ENCODE results near the gene TOLLIP.

GRCh38 chr11:1290052-1291040 lies 19.1 kb downstream of the TOLLIP start:
- TF ChIP-seq CTCF (IDR thresholded peaks at IDR 0.05; ENCODE audit: control extremely low read depth in 1 of 3, insufficient read depth in 1 of 3, low read depth in 1 of 3, low read length in 3 of 3) (no peak), POLR2A (IDR thresholded peaks at IDR 0.05; ENCODE audit: control extremely low read depth in 1 of 2, low read depth in 2 of 2, low read length in 2 of 2) (no peak), PHF8 (conservative IDR thresholded peaks at IDR 0.05; ENCODE audit: low read depth, low read length) (no peak), USF2 (IDR thresholded peaks at IDR 0.05; ENCODE audit: low read length) (no peak), ZNF274 (IDR thresholded peaks at IDR 0.05; ENCODE audit: borderline replicate concordance, extremely low read depth, low read length) (no peak), MAFK (IDR thresholded peaks at IDR 0.05; ENCODE audit: low read depth, low read length) (no peak), GABPA (IDR thresholded peaks at IDR 0.05; ENCODE audit: borderline replicate concordance, insufficient read depth, low read length) (no peak), ATF3 (IDR thresholded peaks at IDR 0.05; ENCODE audit: insufficient read depth, low read depth, low read length) (no peak), EP300 (IDR thresholded peaks at IDR 0.05; ENCODE audit: borderline replicate concordance in 1 of 2, low read depth in 2 of 2, low read length in 2 of 2) (no peak), CBX5 (IDR thresholded peaks at IDR 0.05; ENCODE audit: low read depth, low read length) (no peak), EZH2 (IDR thresholded peaks at IDR 0.05; ENCODE audit: low read depth, low read length, severe bottlenecking) (no peak), JUND (IDR thresholded peaks at IDR 0.05; ENCODE audit: low read length) (no peak)
